Measurements from ENCODE around the gene CAMK2B. TPM values are rescaled to one million over a fixed set of nuclear protein-coding genes. Genes with fewer than 3 reads are reported as not detected.

Gene CAMK2B
- total RNA-seq, 4 donors from 2014 or later: 7.0 to 19.3 (median 18.5) TPM

- Histone ChIP-seq H3K27ac (no peak overlapping the region), H3K36me3 (no peaks in the 10 kb centered on the region), H3K4me3 (replicated peaks in 1 of 3) (no peak overlapping the region), H3K27me3 (no peaks in the 10 kb centered on the region), H3K9me3 (no peaks in the 10 kb centered on the region), H3K4me1 (peaks cover 0 to 20% of the 10 kb centered on the region in 2 donors)
- peak in 1 of 2 donors; percentile 10 for DNase-seq
- TF ChIP-seq, protein P1, sequence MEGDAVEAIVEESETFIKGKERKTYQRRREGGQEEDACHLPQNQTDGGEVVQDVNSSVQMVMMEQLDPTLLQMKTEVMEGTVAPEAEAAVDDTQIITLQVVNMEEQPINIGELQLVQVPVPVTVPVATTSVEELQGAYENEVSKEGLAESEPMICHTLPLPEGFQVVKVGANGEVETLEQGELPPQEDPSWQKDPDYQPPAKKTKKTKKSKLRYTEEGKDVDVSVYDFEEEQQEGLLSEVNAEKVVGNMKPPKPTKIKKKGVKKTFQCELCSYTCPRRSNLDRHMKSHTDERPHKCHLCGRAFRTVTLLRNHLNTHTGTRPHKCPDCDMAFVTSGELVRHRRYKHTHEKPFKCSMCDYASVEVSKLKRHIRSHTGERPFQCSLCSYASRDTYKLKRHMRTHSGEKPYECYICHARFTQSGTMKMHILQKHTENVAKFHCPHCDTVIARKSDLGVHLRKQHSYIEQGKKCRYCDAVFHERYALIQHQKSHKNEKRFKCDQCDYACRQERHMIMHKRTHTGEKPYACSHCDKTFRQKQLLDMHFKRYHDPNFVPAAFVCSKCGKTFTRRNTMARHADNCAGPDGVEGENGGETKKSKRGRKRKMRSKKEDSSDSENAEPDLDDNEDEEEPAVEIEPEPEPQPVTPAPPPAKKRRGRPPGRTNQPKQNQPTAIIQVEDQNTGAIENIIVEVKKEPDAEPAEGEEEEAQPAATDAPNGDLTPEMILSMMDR (IDR thresholded peaks at IDR 0.05): no peak
- no peak for TF ChIP-seq POLR2A (IDR thresholded peaks at IDR 0.05)
- WGBS, 2 donors: 70 to 76% methylated on average over 11 to 16 of the region's 18 CpGs
- intact Hi-C loops (cut with DNase I): no loop called here
These were observed 67.6 kb downstream of the CAMK2B start for GRCh38 chr7:44257618-44258422.

- H3K4me1 ChIP-seq: peaks cover 0 to 20% of the 10 kb centered on the region in 2 donors
- no peaks in the 10 kb centered on the region for H3K9me3 ChIP-seq
- no peaks in the 10 kb centered on the region for H3K27me3 ChIP-seq
- no peaks in the 10 kb centered on the region for H3K36me3 ChIP-seq
- intact Hi-C loops (cut with DNase I): no loop called here
- DNase-seq: no peak
- 92 to 98% methylated on average over 5 to 6 of the region's 6 CpGs for WGBS, 2 donors
- no peak for TF ChIP-seq POLR2A (IDR thresholded peaks at IDR 0.05)
- no peak overlapping the region for H3K4me3 ChIP-seq (replicated peaks in 1 of 3)
- no peak overlapping the region for H3K27ac ChIP-seq
These were observed 68.2 kb downstream of the CAMK2B start for GRCh38 chr7:44257213-44257612.

- TF ChIP-seq, protein P1 (IDR thresholded peaks at IDR 0.05): no peak
- TF ChIP-seq POLR2A (IDR thresholded peaks at IDR 0.05): no peak
- no peaks in the 10 kb centered on the region for H3K36me3 ChIP-seq
- no peak overlapping the region for H3K4me3 ChIP-seq (replicated peaks in 1 of 3)
- no peaks in the 10 kb centered on the region for H3K9me3 ChIP-seq
- intact Hi-C loops (cut with DNase I): no loop called here
- H3K27me3 ChIP-seq: no peaks in the 10 kb centered on the region
- H3K27ac ChIP-seq: no peak overlapping the region
- DNase-seq: no peak
- H3K4me1 ChIP-seq: peaks cover 0 to 20% of the 10 kb centered on the region in 2 donors
- 70 to 98% methylated on average over 5 of the region's 5 CpGs for WGBS, 2 donors
These were observed 68.9 kb downstream of the CAMK2B start for GRCh38 chr7:44256459-44256858.

DNA sequence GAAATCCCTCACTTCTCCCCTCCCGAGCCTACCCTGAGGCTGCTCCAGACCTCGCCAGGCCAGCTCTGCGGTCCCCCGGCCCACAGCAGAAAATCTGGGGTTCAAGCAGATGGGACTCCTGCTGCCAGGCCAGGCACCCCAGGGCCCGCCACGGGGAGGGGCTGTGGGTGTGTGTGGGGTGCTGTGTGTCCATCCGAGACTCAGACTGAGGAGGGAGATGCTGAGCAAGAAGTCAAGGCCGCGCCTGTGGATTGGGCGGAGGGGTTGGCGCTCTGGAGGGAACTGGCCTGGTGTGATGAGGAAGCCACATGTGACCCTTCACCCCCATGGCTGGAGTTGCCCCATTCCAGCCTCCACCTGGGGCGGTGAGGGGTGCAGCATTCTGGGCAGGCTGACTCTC is 73.5 kb downstream of the CAMK2B start:
- H3K9me3 ChIP-seq: no peaks in the 10 kb centered on the region
- DNase-seq: no peak
- no peaks in the 10 kb centered on the region for H3K4me1 ChIP-seq
- no peaks in the 10 kb centered on the region for H3K27me3 ChIP-seq
- 87 to 92% methylated on average over 9 of the region's 12 CpGs for WGBS, 2 donors
- H3K4me3 ChIP-seq (replicated peaks in 1 of 3): no peak overlapping the region
- no peak overlapping the region for H3K27ac ChIP-seq
- intact Hi-C loops (cut with DNase I): no loop called here
- TF ChIP-seq, protein P1 (IDR thresholded peaks at IDR 0.05): no peak
- no peak for TF ChIP-seq POLR2A (IDR thresholded peaks at IDR 0.05)
- no peaks in the 10 kb centered on the region for H3K36me3 ChIP-seq

DNA sequence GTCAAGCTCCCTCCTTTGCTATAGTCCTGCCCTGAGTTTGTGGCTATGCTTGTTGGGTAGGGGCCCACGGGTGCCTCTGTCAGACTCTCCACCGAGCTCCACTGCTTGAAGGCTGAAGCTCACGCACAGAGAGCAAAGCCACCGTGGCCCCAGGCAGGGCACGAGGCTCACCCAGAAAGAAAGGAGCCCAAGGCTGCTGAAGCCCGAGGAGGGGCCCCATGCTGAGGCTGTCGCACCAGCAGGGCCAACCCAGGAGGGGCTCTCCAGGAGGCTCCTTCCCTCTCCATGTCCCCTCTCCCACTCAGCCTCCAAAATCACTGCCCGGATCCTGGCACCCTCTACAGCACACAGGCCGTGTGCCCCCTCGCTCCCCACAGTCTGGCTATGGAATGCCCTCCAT is 74.1 kb downstream of the CAMK2B start:
- Histone ChIP-seq H3K9me3 (no peaks in the 10 kb centered on the region), H3K4me1 (no peaks in the 10 kb centered on the region), H3K4me3 (replicated peaks in 1 of 3) (no peak overlapping the region), H3K27me3 (no peaks in the 10 kb centered on the region), H3K36me3 (no peaks in the 10 kb centered on the region), H3K27ac (no peak overlapping the region)
- TF ChIP-seq, protein P1 (IDR thresholded peaks at IDR 0.05): no peak
- TF ChIP-seq POLR2A (IDR thresholded peaks at IDR 0.05): no peak
- intact Hi-C loops (cut with DNase I): no loop called here
- DNase-seq: no peak
- 93 to 97% methylated on average over 7 to 10 of the region's 10 CpGs for WGBS, 2 donors

Measured in thyroid gland (tissue), 4 donors.